ENCODE results near the gene IL2RA.

GRCh38 chr10:6008497-6009142 is 53.5 kb downstream of the IL2RA start:
- TF ChIP-seq MXI1 (conservative IDR thresholded peaks at IDR 0.05; ENCODE audit: poor library complexity, severe bottlenecking): no peak
- TF ChIP-seq CTCF (IDR thresholded peaks at IDR 0.05; ENCODE audit: poor library complexity, severe bottlenecking): no peak
- no peak for TF ChIP-seq POLR2AphosphoS5 (IDR thresholded peaks at IDR 0.05)
- no peak for TF ChIP-seq RAD21 (conservative IDR thresholded peaks at IDR 0.05)
- TF ChIP-seq REST (IDR thresholded peaks at IDR 0.05; ENCODE audit: borderline replicate concordance): no peak

Data from neural cell (in vitro differentiated cells).